Stimulated activated CD8-positive, alpha-beta memory T cell treated with anti-CD3 and anti-CD28 coated beads, Interleukin-4, amount 100 ng/mL, for 4 hours (primary cell): ENCODE data around the gene PPP6R3.
"Not testable (repeated sequence)": the region's sequence is repeated elsewhere in the genome, so short reads cannot be mapped to it uniquely, and the experiment has no call there.

Source experiments
- DNase-seq, 2 donors: peaks; one replicate each; pipeline ENCODE4 v3.0.0-alpha.2; 2020; ENCODE audit warnings: low read depth in 2 of 2, low spot score in 1 of 2

PPP6R3 gene

DNA sequence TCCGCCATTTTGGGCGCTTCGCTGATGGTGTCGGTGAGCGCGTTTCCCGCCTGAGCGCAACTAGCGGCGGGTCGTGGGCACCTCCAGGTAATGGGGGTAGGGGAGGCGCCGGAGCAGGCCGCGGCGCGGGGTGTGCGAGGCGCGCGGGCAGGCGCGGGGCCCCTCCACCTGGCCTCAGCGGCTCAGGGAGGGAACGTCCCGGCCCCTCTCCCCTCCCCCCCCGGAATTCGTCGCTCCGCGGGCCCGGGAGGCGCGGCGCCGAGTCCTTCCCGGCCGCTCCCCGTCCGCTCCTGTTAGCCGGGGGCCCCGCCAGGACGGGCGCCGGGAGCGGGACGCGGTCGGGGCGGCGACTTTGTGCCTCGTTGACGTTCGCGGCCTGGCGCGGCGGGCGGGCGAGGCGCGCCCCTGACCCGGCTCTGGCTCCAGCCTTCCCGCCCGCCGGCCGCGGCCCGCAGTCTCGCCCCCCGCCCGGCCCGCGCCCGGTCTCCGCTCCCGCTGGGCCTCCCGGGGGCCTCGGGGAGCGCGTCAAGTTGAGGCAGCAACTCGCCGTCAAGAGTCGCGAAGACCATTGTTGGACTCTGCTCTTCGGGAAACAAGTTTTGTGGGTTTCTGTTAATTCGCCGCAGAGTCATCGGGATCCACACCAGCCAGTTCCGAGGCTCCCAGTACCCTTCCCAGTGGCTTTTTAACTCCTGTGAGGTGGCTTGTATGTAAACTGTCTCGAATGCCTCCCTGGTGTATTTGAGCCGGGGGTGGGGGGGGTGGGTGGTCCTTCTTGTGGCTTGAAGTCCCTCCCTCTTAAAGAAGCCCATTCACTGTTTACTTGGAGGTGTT lies at the start of gene PPP6R3:
Gene PPP6R3 (plus strand): TSS at position 12 of the 834 bp plus-strand sequence. CDS start 76,913 bp downstream, outside the sequence.
- no peak for DNase-seq

DNA sequence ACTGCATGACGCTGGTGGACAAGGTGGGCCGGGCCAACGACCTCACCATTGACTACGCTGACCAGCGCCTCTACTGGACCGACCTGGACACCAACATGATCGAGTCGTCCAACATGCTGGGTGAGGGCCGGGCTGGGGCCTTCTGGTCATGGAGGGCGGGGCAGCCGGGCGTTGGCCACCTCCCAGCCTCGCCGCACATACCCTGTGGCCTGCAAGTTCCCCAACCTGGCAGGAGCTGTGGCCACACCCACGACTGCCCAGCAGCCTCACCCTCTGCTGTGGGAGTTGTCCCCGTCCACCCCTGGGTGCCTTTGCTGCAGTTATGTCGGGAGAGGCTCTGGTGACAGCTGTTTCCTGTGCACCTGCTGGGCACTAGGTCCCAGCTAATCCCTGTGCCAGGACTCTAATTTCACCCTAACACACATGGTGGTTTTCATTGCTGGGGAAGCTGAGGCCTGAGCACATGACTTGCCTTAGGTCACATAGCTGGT lies 49.0 kb upstream of the PPP6R3 start:
- no peak for DNase-seq

DNA sequence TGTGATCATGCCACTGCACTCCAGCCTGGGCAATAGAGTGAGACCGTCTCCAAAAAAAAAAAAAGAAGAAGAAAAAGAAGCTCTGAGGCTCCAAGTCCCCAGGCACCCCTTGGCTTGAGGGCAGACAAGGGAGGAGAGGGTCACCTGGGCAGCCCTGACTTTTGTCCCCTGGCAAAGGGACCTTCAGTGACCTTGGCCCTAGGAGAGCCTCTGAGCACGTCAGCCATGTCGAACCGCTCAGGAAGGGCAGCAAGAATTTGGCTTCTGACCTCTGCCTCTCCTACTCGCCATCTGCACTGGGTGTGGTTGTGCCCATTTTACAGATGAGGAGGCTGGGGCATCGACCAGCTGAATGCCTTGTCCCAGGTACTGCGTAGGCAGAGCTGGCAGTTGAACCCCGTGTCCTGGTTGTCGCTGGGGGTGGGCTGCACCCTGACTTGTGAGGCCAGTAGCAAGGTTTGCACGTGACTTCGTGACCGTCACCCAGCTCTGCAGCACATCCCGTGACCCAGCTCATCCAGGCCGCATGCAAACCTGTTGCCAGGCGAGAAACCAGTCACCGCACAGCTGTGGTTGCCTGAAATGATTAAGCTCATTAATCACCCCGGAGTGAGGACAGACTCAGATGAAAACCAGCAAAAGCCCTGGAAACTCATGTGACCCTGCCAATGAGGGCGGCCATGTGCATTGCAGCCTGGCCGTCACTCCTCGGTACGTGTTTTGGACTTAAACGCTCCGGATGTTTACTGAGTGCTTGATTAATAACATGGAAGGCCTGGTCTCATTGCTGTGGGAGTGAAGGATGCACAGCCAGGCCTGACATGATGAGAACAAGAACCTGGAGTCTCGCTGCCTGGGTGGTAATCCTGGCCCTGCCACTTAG lies 47.7 kb upstream of the PPP6R3 start:
- no peak for DNase-seq

DNA sequence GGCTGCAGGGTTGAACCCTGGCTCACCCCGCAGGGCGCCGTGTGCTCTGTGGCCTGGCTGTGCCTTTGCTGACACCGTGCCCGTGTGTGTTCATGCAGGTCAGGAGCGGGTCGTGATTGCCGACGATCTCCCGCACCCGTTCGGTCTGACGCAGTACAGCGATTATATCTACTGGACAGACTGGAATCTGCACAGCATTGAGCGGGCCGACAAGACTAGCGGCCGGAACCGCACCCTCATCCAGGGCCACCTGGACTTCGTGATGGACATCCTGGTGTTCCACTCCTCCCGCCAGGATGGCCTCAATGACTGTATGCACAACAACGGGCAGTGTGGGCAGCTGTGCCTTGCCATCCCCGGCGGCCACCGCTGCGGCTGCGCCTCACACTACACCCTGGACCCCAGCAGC lies 47.0 kb upstream of the PPP6R3 start:
- DNase-seq = no peak

- no peak for DNase-seq
Observed at GRCh38 chr11:68414496-68415221, 45.9 kb upstream of the PPP6R3 start.

- no peak for DNase-seq
Observed at GRCh38 chr11:68416070-68416578, 44.4 kb upstream of the PPP6R3 start.

- DNase-seq = no peak
Observed at GRCh38 chr11:68418648-68419047, 41.9 kb upstream of the PPP6R3 start.

GRCh38 chr11:68420171-68420570 lies 40.4 kb upstream of the PPP6R3 start:
- DNase-seq = no peak

- no peak for DNase-seq
Observed at GRCh38 chr11:68423481-68423880, 37.1 kb upstream of the PPP6R3 start.

- DNase-seq = no peak
Observed at GRCh38 chr11:68424101-68424632, 36.4 kb upstream of the PPP6R3 start.

DNA sequence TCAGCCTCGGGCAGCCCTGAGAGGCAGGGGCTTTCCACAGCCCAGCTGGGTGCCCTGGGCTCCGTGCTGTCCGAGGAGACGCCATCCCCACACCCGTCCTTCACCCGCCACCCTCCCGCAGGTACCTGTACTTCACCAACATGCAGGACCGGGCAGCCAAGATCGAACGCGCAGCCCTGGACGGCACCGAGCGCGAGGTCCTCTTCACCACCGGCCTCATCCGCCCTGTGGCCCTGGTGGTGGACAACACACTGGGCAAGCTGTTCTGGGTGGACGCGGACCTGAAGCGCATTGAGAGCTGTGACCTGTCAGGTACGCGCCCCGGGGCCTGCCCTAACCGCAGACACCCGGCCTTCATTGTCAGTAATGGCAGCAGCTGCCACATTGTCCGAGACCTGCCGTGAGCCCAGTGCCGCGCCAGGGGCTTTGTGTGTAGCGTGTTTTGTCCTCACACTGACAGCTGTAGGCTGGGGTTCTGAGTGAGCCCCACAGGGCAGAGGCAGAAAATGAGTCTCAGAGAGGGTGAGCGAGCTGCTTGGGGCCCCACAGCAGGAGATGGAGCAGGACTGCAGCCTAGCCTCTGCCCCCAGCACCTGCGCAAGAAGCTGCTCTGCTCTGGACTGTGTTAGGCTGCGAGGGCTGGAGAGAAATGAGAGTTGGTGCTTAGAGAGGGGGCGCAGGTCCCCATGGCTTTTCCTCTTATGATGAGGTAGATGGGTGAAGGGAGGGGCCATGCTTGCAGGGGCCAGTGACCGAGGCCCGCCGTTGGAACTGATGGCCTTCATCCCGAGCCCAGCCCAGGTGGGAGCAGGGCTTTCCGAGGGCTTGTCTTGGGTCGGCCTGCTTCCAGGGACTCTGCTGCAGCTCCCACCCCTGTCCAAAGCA lies 35.3 kb upstream of the PPP6R3 start:
- DNase-seq = no peak

- no peak for DNase-seq
Observed at GRCh38 chr11:68425866-68426380, 34.6 kb upstream of the PPP6R3 start.

GRCh38 chr11:68429661-68430060 lies 30.9 kb upstream of the PPP6R3 start:
- DNase-seq = no peak

GRCh38 chr11:68430384-68430783 lies 30.2 kb upstream of the PPP6R3 start:
- no peak for DNase-seq

DNA sequence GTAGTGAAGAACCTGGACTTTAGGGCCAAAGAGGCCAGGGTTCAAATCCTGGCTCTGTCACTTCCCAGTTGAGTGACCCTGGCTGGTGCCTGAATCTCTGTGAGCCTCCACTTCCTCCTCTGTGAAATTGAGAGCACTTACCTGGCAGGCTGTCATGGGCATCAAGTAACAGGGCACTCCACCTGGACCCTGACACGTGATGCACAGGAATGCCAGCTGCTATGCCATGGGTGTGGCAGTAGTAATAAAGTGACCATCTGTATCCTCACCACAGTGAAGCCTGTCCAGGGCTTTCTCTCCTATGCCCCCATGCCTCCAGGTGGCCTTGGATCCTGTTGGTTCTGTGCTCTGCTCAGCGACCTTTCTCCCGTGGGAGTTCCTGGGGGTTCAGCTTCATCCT lies 29.8 kb upstream of the PPP6R3 start:
- DNase-seq = no peak

GRCh38 chr11:68431984-68432645 lies 28.4 kb upstream of the PPP6R3 start:
- no peak for DNase-seq

- no peak for DNase-seq
Observed at GRCh38 chr11:68432874-68433273, 27.7 kb upstream of the PPP6R3 start.

DNA sequence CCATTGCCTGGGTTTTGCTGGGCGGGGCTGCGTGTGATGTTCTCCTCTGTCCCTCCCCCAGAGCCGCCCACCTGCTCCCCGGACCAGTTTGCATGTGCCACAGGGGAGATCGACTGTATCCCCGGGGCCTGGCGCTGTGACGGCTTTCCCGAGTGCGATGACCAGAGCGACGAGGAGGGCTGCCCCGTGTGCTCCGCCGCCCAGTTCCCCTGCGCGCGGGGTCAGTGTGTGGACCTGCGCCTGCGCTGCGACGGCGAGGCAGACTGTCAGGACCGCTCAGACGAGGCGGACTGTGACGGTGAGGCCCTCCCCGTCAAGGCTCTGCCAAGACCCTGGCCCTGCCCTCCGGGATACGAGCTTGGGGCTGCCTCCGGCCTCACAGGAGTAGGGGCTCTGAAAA lies 27.0 kb upstream of the PPP6R3 start:
- DNase-seq = no peak

- DNase-seq = not testable (repeated sequence)
Observed at GRCh38 chr11:68434159-68434558, 26.4 kb upstream of the PPP6R3 start.
